Panc1 (cell line): ENCODE results near the gene CREB5.

ENCODE experiments used
- POLR2AphosphoS5 ChIP-seq: IDR thresholded peaks from 2 replicates; pipeline ENCODE4 v1.6.1; 2012; ENCODE audit warnings: mild to moderate bottlenecking, low read depth, low read length, moderate library complexity
- SIN3A ChIP-seq: IDR thresholded peaks from 2 replicates; pipeline ENCODE4 v1.6.1; 2012; ENCODE audit warnings: low read depth, mild to moderate bottlenecking, low read length, moderate library complexity, borderline replicate concordance; ENCODE audit not compliant: insufficient read depth
- TF ChIP-seq, protein P1 (sequence below): fragments of 450-650 bp; IDR thresholded peaks from 2 replicates; pipeline ENCODE4 v1.5.1; 2017; ENCODE audit warnings: mild to moderate bottlenecking
- TF ChIP-seq, protein P2 (sequence below), 2 experiments: IDR thresholded peaks; 2 replicates each; pipeline ENCODE4 v1.6.1; 2011 to 2012; ENCODE audit warnings: low read depth in 2 of 2, control low read depth in 1 of 2, low read length in 1 of 2, mild to moderate bottlenecking in 1 of 2, moderate library complexity in 1 of 2; ENCODE audit not compliant: insufficient read depth in 1 of 2

- no peak for TF ChIP-seq POLR2AphosphoS5
- TF ChIP-seq, protein P1, sequence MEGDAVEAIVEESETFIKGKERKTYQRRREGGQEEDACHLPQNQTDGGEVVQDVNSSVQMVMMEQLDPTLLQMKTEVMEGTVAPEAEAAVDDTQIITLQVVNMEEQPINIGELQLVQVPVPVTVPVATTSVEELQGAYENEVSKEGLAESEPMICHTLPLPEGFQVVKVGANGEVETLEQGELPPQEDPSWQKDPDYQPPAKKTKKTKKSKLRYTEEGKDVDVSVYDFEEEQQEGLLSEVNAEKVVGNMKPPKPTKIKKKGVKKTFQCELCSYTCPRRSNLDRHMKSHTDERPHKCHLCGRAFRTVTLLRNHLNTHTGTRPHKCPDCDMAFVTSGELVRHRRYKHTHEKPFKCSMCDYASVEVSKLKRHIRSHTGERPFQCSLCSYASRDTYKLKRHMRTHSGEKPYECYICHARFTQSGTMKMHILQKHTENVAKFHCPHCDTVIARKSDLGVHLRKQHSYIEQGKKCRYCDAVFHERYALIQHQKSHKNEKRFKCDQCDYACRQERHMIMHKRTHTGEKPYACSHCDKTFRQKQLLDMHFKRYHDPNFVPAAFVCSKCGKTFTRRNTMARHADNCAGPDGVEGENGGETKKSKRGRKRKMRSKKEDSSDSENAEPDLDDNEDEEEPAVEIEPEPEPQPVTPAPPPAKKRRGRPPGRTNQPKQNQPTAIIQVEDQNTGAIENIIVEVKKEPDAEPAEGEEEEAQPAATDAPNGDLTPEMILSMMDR: no peak
- TF ChIP-seq, protein P2, sequence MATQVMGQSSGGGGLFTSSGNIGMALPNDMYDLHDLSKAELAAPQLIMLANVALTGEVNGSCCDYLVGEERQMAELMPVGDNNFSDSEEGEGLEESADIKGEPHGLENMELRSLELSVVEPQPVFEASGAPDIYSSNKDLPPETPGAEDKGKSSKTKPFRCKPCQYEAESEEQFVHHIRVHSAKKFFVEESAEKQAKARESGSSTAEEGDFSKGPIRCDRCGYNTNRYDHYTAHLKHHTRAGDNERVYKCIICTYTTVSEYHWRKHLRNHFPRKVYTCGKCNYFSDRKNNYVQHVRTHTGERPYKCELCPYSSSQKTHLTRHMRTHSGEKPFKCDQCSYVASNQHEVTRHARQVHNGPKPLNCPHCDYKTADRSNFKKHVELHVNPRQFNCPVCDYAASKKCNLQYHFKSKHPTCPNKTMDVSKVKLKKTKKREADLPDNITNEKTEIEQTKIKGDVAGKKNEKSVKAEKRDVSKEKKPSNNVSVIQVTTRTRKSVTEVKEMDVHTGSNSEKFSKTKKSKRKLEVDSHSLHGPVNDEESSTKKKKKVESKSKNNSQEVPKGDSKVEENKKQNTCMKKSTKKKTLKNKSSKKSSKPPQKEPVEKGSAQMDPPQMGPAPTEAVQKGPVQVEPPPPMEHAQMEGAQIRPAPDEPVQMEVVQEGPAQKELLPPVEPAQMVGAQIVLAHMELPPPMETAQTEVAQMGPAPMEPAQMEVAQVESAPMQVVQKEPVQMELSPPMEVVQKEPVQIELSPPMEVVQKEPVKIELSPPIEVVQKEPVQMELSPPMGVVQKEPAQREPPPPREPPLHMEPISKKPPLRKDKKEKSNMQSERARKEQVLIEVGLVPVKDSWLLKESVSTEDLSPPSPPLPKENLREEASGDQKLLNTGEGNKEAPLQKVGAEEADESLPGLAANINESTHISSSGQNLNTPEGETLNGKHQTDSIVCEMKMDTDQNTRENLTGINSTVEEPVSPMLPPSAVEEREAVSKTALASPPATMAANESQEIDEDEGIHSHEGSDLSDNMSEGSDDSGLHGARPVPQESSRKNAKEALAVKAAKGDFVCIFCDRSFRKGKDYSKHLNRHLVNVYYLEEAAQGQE (IDR thresholded peaks at IDR 0.05; ENCODE audit: insufficient read depth in 1 of 2, low read depth in 2 of 2, low read length in 1 of 2): no peak
- TF ChIP-seq SIN3A: no peak
Observed at GRCh38 chr7:28430616-28431015, 18.3 kb downstream of the CREB5 start.
